Activated CD4-positive, CD25-positive, alpha-beta regulatory T cell treated with anti-CD3 and anti-CD28 coated beads, Interleukin-2, amount 50 U/mL, for 24 hours (primary cell): ENCODE measurements around the gene PRRX1.

Source experiments
- ATAC-seq, 2 donors: fragments of 150-1000 bp; cut with Tn5 transposase; one replicate each; pipeline ENCODE4 v1.10.0; 2021; ENCODE audit warnings: mild to moderate bottlenecking in 1 of 2, moderate library complexity in 1 of 2

PRRX1 gene

GRCh38 chr1:170664828-170665612 is 1.1 kb downstream of the PRRX1 start:
- ATAC-seq: peak in 1 of 2 donors; percentile 23

- no peak for ATAC-seq
These were observed 1.7 kb downstream of the PRRX1 start for GRCh38 chr1:170665629-170666028.

DNA sequence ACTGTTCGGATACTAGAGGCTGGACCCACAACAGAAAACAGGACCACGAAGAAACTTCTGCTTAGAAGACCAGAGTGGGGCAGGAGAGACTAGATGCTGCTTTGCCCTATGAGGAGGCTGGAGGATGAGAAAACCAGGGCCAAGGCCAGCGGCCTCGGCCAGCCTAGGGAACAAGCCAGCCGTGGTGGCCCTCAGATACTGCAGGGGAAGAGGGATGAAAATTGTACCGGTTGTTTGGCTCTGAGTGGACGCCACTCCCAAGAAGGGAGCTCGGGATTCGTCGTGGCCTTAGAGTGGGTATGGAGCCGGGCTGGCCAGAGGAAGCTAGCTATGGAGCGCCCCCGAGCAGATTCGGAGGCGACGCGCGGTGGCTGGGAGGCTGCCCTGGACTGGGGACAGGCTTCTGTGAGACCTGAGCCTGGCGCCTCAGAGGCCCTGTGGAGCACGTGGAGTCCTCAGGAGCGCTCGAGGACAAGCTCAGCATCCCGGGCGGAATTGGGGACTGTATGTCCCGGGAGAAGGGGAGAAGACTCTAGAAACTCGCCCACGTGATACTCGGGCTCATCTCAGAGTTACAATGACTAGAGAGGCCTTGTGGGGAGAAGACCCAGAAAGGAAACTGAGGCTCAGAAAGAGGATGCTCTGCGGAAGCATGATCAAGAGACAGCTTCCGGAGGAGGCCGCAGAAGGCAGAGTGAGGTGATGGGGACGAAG is 2.8 kb downstream of the PRRX1 start:
- no peak for ATAC-seq

DNA sequence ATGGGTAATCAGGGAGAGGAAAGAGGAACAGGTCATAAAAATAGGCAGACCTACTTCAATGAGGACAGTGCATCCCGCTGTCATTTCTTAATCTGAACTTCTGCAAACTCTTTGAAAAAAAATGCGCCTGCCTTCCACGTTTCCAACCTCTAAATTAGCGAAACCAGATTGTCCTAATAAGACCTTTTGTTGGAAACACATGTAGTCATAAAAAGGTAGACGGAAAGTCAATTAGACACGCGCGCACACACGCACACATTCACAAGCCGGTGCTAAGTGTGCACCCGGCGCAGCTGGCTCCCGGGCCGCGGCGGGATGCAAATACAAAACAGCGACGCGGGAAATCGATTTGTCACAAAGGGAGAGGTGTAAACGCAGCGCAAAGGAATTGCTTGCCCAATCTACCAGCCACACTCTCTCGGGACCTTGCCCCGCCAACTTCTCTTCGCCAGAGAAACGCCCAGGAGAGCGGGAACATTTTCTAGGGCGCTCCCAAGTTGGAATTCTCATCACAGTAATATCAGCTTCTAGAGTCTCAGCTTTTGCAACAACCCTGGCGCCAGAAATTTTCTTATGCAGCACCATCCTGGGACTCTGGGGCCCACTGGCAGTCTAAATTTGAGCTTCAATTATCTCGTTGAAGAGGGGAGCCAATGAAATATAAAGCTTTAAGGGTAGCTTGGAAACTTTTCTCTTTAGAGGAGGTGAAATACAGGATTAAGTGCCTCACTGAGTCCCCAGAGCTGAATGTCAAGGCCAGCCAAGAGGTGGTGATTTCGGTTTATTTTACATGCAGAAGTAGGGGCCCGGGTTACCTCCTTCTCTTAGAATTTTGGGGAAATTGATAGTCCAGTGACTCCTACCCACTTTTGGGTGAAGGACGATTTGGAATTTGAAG is 4.5 kb downstream of the PRRX1 start:
- ATAC-seq: no peak

GRCh38 chr1:170669107-170669445 is 5.1 kb downstream of the PRRX1 start:
- no peak for ATAC-seq

GRCh38 chr1:170669586-170670530 is 5.9 kb downstream of the PRRX1 start:
- ATAC-seq: no peak

DNA sequence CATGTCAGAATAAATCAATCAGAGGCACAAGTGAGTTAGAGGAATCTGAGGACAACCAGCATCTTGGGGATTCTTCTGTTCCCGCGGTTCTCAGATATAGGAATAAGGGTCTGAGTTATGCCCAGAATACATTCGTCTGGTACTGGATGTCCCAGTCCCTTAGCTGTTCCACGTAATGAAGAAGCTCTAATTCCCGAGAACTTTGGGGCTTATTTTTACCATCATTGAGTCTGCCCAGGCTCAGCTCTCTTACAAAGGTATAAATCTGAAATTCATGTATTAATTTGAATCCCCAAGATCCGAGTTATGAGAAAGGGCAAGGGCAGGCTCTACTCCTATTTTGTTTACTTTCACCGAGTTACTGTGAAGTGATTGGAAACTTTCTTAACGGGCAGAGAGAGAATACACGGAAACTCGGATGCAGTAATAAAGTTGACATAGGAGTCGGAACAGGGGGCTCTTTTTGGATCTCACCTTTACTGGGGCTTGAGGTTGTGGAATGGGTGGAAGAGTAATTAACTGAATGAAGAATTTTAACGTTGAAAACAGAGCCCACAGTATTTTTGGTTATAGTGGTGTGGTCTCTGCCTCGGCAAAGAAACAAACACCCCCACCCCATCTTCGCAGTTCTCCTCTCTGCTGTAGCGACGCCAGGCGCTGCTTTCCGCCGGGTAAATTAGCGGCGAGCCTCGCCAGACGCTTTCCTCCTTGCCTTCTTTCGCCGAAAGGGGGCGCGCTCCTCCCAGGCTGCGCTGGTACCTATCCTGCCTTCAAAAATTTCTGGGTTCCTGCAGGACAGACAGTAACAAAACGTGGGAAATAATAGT is 7.1 kb downstream of the PRRX1 start:
- no peak for ATAC-seq

GRCh38 chr1:170671629-170671963 is 7.7 kb downstream of the PRRX1 start:
- ATAC-seq: no peak

DNA sequence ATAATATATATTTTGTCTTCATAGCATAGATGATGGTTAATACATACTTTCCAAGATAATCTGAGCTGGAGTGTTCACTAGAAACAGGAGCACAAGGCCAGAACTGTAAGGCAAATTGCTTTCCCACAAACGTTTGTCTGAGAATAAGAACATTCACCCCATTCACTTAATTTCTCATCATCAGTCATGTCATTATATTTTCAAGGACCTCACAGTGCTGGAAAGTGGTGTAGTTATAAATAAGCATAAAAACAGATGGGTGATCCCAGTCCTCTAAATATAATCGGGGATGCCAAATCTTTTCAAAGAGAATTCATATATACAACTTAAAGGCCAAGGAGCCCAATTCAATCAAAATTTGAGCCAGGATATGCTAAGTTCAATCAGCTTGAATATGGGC is 8.4 kb downstream of the PRRX1 start:
- no peak for ATAC-seq

- no peak for ATAC-seq
These were observed 10.3 kb downstream of the PRRX1 start for GRCh38 chr1:170674239-170674638.

DNA sequence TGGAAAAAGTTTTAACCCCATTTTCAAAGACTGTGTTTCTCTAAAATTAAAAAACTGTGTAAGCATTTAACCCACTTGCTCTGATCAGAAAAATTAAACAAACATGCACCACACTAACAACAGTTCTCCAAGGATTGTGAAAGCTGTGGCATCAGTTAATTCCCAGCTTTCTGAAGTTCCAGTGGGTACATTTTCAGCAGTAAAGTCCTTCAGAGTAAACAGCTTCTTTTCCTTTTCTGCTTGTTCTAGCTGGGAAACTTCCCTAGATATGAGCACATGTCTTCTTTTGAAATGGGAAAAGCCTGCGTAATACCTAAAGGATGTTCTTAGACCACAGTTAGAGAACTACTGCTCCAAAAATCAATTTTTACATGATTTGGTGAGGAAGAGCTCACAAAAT is 11.1 kb downstream of the PRRX1 start:
- no peak for ATAC-seq

DNA sequence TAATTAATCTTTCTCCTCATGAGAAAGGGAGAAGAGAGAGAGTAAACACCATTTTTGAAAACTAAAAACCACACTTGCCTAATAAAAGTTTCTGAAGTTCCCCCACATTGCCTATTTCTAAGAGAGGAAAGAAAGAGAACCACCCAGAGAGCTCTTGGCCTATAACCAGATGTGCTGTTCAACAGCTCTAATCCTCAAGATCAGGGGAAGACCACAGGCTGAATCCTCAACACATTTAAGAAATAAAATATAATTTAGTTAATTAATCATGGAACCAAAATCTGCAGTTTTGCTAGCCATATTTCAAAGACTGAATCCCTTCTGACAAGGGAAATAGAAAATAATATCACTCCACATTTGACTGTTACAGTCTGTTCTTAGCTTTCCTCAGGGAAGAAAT is 11.9 kb downstream of the PRRX1 start:
- ATAC-seq: no peak

- no peak for ATAC-seq
These were observed 12.7 kb downstream of the PRRX1 start for GRCh38 chr1:170676628-170677027.

DNA sequence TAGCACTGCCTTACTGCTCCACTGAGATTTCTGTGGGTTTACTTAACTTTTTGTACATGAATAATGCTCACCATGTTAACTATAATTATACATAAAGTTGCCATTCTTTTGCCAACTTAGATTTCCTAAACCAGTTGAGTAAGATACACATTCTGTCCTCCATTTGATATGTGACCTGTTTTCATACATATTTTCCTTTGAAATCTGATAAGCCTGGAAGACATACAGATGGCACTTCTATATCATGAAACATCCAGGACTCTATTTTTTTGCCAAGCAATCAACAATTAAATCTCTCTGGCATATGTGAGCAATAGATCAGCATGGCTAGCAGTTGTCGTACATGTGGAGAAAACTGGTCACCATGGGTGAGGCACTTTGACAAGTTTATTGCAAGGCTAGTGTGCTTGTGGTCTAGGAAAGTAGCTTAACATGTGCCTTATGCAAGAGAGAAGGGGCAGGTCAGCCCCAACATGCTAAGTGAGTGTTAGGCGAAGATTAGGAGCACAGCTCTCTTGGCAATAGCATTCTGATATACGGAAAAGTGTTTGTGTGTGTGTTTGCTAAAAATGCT is 14.2 kb downstream of the PRRX1 start:
- ATAC-seq: no peak

DNA sequence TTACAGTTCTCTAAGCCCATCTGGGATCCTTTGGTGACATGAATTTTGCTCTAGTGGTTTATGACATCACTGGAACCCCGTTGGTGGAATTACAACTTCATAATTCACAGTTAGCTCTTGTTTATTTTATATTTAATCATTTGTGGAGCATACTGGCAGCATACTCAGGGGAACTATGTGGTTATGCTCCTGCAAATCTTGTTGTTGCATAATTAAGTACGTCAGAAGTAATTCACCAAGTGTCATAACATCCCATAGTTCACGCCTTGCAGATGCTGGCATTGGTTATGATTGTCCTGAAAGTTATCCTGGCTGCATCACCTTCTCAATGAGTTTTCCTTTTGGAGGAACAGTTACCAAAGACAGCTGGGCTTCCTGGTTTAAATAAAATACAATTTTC is 16.5 kb downstream of the PRRX1 start:
- ATAC-seq: no peak

- ATAC-seq: no peak
These were observed 18.2 kb downstream of the PRRX1 start for GRCh38 chr1:170682169-170682568.

GRCh38 chr1:170682809-170683208 is 18.9 kb downstream of the PRRX1 start:
- ATAC-seq: no peak

- no peak for ATAC-seq
These were observed 21.2 kb downstream of the PRRX1 start for GRCh38 chr1:170685166-170685565.

DNA sequence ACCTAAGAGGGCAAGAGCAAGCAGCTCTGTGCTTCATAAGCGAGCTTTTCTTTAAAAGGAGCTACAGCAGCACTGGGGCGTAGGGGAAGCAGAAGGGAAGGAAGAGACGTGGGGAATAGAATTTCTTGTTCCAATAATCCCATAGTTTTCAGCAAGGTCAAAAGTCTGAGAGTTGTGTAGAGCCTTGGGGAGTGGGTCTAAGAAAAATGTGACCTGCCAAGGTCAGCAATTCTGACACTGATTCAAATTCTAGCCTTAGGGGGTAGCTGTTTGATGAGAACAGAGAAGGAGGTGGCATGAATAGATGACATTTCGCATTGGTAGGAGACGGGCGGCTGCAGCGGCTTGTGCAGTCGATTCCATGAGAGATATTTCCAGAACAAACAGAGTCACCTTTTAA is 22.4 kb downstream of the PRRX1 start:
- no peak for ATAC-seq

GRCh38 chr1:170687621-170688020 is 23.7 kb downstream of the PRRX1 start:
- no peak for ATAC-seq

- ATAC-seq: no peak
These were observed 27.3 kb downstream of the PRRX1 start for GRCh38 chr1:170691258-170691657.
